Keratinocyte (primary cell): ENCODE results near the gene CDKN3. TPM values are rescaled to one million over a fixed set of nuclear protein-coding genes. Genes with fewer than 3 reads are reported as not detected.

ENCODE experiments used
- DNase-seq: peaks from one replicate; pipeline ENCODE4 v3.0.0-alpha.2; 2011; ENCODE audit warnings: low read depth, missing footprints, low spot score
- FAIRE-seq: peaks from 2 replicates; lab custom pipeline; 2011; peaks lifted over from hg19 to GRCh38; lab: Jason Lieb, UNC
- H2AFZ ChIP-seq: 2 replicates; pipeline ENCODE4 v1.6.0; 2012; ENCODE audit warnings: low read length, control low read depth, inconsistent platforms; ENCODE audit not compliant: control insufficient read depth
- H3K27ac ChIP-seq: 2 replicates; pipeline ENCODE4 v1.5.1; 2011; ENCODE audit warnings: low read length; ENCODE audit not compliant: control insufficient read depth, insufficient read depth
- H3K27me3 ChIP-seq: 3 replicates; pipeline ENCODE4 v1.6.0; 2011; ENCODE audit warnings: low read length; ENCODE audit not compliant: control insufficient read depth, insufficient read depth; ENCODE audit errors: extremely low read depth
- H3K36me3 ChIP-seq, 2 experiments: 2 replicates in 1 of 2; 3 replicates in 1 of 2; pipeline ENCODE4 v1.5.1; 2011; ENCODE audit warnings: low read length in 2 of 2, mild to moderate bottlenecking in 1 of 2; ENCODE audit not compliant: control insufficient read depth in 2 of 2, insufficient read depth in 2 of 2; ENCODE audit errors: extremely low read depth in 1 of 2
- H3K4me1 ChIP-seq: 3 replicates; pipeline ENCODE4 v1.5.1; 2011; ENCODE audit warnings: low read length; ENCODE audit not compliant: control insufficient read depth, insufficient read depth; ENCODE audit errors: extremely low read depth
- H3K4me2 ChIP-seq: 3 replicates; pipeline ENCODE4 v1.6.0; 2011; ENCODE audit warnings: low read depth, low read length; ENCODE audit not compliant: control insufficient read depth, insufficient read depth; ENCODE audit errors: extremely low read depth
- H3K4me3 ChIP-seq, 3 experiments: fragments of 200-600 bp in 1 of 3; sonication (generic) in 1 of 3; 2 replicates in 2 of 3; 3 replicates in 1 of 3; pipeline ENCODE4 v1.5.1; 2011 to 2016; ENCODE audit warnings: low read length in 3 of 3, mild to moderate bottlenecking in 3 of 3, control low read depth in 2 of 3, inconsistent platforms in 1 of 3, low read depth in 1 of 3, mixed read lengths in 1 of 3, mixed run types in 1 of 3, moderate library complexity in 1 of 3; ENCODE audit not compliant: control insufficient read depth in 2 of 3, insufficient read depth in 2 of 3; ENCODE audit errors: extremely low read depth in 1 of 3
- H3K79me2 ChIP-seq: 2 replicates; pipeline ENCODE4 v1.6.0; 2012; ENCODE audit warnings: low read length; ENCODE audit not compliant: control insufficient read depth, insufficient read depth
- H3K9ac ChIP-seq: 3 replicates; pipeline ENCODE4 v1.6.0; 2011; ENCODE audit warnings: low read length; ENCODE audit not compliant: control insufficient read depth, insufficient read depth; ENCODE audit errors: extremely low read depth
- H3K9me1 ChIP-seq: 3 replicates; pipeline ENCODE4 v1.6.0; 2011; ENCODE audit warnings: low read length; ENCODE audit not compliant: control insufficient read depth, insufficient read depth; ENCODE audit errors: extremely low read depth
- H3K9me3 ChIP-seq: 2 replicates; pipeline ENCODE4 v1.5.1; 2012; ENCODE audit warnings: low read depth, low read length; ENCODE audit not compliant: control insufficient read depth
- H4K20me1 ChIP-seq: 3 replicates; pipeline ENCODE4 v1.6.0; 2011; ENCODE audit warnings: low read length; ENCODE audit not compliant: control insufficient read depth, insufficient read depth; ENCODE audit errors: extremely low read depth
- EZH2 ChIP-seq: IDR thresholded peaks from one replicate; pipeline ENCODE4 v1.6.1; 2012; ENCODE audit warnings: inconsistent platforms, mild to moderate bottlenecking, low read length, moderate library complexity
- dilution Hi-C: fragments of 300-500 bp; cut with MboI; formaldehyde crosslinking; loops from one replicate; pipeline ENCODE4 v1.7.0; 2020; ENCODE audit warnings: low sequenced_read_pairs; ENCODE audit not compliant: extremely low pct_ligation_motif_present
- polyA plus RNA-seq, 5 experiments: library from polyadenylated mRNA; depleted of rRNA in 3 of 5; stranded (reverse) in 3 of 5; stranded (forward) in 1 of 5; unstranded in 1 of 5; fragments of >200 nt; gene quantifications; 1 replicate in 1 of 5; 2 replicates in 3 of 5; 3 replicates in 1 of 5; pipeline versions ENCODE4 v1.2.1 to v1.2.3, GENCODE V29; 2011 to 2012; ENCODE audit warnings: missing spikeins in 2 of 5, low read depth in 1 of 5, low replicate concordance in 1 of 5
- TF ChIP-seq, protein P1 (sequence below), 3 experiments: IDR thresholded peaks in 1 of 3; conservative IDR thresholded peaks in 1 of 3; optimal IDR thresholded peaks in 1 of 3; 2 replicates in 2 of 3; 3 replicates in 1 of 3; pipeline versions ENCODE3 to v1.5.1; 2011; ENCODE audit warnings: low read length in 3 of 3, mild to moderate bottlenecking in 3 of 3, moderate library complexity in 2 of 3, control low read depth in 1 of 3, inconsistent platforms in 1 of 3; ENCODE audit not compliant: insufficient read depth in 2 of 3; ENCODE audit errors: extremely low read depth in 1 of 3

CDKN3 gene
- polyA plus RNA-seq, 1 donor (not counting 4 experiments of a cell fraction or from before 2014, with no cell fraction given), result 51.6 TPM

DNA sequence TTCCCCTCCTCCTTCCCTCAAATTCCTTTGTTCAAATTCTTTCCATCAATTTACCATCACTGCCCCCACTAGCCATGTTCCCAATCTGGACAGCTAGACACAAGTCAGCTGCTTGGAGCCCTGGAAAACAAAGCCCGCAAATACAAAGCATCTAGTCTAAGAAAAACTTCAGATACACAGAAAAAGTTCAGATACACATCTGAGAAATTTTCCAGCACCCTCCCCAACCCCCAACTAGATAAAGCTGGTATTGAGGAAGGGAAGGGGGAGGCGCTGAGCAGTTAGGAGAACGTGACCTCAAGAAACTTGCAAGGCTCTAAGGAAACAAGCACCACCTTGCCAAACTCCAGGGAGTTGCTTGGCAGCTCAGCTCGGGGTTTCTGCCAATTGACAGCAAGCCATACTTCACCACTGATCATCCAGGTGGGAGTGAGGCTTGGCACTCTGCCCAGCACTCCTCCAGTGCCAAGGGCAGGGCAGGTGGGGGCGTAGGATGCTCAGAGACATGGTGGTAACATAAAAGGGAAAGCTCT lies 49.4 kb downstream of the CDKN3 start:
- no peaks in the 10 kb centered on the region for H3K36me3 ChIP-seq
- H3K9me3 ChIP-seq, result no peaks in the 10 kb centered on the region
- no peak overlapping the region for H3K9ac ChIP-seq
- H3K4me1 ChIP-seq, result peaks cover 24% of the 10 kb centered on the region
- H2AFZ ChIP-seq, result no peak overlapping the region
- dilution Hi-C loops, result no loop called here
- H3K27ac ChIP-seq, result no peak overlapping the region
- no peak for TF ChIP-seq EZH2
- TF ChIP-seq, protein P1, sequence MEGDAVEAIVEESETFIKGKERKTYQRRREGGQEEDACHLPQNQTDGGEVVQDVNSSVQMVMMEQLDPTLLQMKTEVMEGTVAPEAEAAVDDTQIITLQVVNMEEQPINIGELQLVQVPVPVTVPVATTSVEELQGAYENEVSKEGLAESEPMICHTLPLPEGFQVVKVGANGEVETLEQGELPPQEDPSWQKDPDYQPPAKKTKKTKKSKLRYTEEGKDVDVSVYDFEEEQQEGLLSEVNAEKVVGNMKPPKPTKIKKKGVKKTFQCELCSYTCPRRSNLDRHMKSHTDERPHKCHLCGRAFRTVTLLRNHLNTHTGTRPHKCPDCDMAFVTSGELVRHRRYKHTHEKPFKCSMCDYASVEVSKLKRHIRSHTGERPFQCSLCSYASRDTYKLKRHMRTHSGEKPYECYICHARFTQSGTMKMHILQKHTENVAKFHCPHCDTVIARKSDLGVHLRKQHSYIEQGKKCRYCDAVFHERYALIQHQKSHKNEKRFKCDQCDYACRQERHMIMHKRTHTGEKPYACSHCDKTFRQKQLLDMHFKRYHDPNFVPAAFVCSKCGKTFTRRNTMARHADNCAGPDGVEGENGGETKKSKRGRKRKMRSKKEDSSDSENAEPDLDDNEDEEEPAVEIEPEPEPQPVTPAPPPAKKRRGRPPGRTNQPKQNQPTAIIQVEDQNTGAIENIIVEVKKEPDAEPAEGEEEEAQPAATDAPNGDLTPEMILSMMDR (optimal IDR thresholded peaks at IDR 0.05 in 1 of 3, IDR thresholded peaks at IDR 0.05 in 1 of 3, conservative IDR thresholded peaks at IDR 0.05 in 1 of 3; ENCODE audit: extremely low read depth in 1 of 3, insufficient read depth in 2 of 3, low read length in 3 of 3), result no peak
- DNase-seq (no peak), FAIRE-seq (peak; percentile 48)
- H3K79me2 ChIP-seq, result no peaks in the 10 kb centered on the region
- no peaks in the 10 kb centered on the region for H4K20me1 ChIP-seq
- no peaks in the 10 kb centered on the region for H3K9me1 ChIP-seq
- peak overlapping the region; percentile 36 for H3K4me2 ChIP-seq
- H3K27me3 ChIP-seq, result no peaks in the 10 kb centered on the region
- H3K4me3 ChIP-seq, result no peak overlapping the region

DNA sequence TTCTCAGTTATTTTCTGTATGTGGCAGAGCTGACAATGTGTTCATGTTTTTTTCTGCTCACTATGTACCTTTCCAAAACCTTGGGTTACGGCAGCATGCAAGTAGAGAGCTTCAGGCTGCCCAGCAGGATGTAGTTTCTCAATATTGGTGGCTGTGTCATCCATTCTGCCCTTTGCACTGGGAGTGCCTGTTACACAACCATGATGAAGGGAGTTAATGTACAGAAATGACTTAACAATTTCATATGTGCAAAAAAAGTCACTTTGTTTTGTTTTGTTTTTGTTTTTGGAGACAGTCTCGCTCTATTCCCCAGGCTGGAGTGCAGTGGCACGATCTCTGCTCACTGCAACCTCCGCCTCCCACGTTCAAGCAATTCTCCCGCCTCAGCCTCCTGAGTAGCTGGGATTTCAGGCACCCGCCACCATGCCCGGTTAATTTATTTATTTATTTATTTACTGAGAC lies 50.5 kb downstream of the CDKN3 start:
- H3K9me3 ChIP-seq, result no peaks in the 10 kb centered on the region
- dilution Hi-C loops, result no loop called here
- H3K79me2 ChIP-seq, result no peaks in the 10 kb centered on the region
- H3K4me2 ChIP-seq, result peak overlapping the region; percentile 6
- no peaks in the 10 kb centered on the region for H4K20me1 ChIP-seq
- no peak for FAIRE-seq
- H3K27ac ChIP-seq, result no peak overlapping the region
- peaks cover 19% of the 10 kb centered on the region for H3K4me1 ChIP-seq
- no peaks in the 10 kb centered on the region for H3K27me3 ChIP-seq
- H2AFZ ChIP-seq, result no peak overlapping the region
- no peaks in the 10 kb centered on the region for H3K9me1 ChIP-seq
- no peaks in the 10 kb centered on the region for H3K36me3 ChIP-seq
- H3K9ac ChIP-seq, result no peak overlapping the region
- TF ChIP-seq, protein P1 (optimal IDR thresholded peaks at IDR 0.05 in 1 of 3, IDR thresholded peaks at IDR 0.05 in 1 of 3, conservative IDR thresholded peaks at IDR 0.05 in 1 of 3; ENCODE audit: extremely low read depth in 1 of 3, insufficient read depth in 2 of 3, low read length in 3 of 3), result no peak
- no peak for TF ChIP-seq EZH2
- DNase-seq, result no peak
- no peak overlapping the region for H3K4me3 ChIP-seq
